GM12878 (cell line): ENCODE measurements around the gene DAPK3. TPM values are rescaled to one million over a fixed set of nuclear protein-coding genes. Genes with fewer than 3 reads are reported as not detected.
A peak's percentile ranks its signal among the peaks of the same experiment; 100 is the strongest.

Source experiments
- BRCA1 ChIP-seq: IDR thresholded peaks from 2 replicates; pipeline ENCODE4 v1.6.1; 2011; ENCODE audit warnings: low read depth, low read length, improper control_type of control experiment
- EED ChIP-seq: sonication (generic); IDR thresholded peaks from 2 replicates; pipeline ENCODE4 v1.6.1; 2016; ENCODE audit warnings: antibody characterized with exemption, low read depth
- GATAD2B ChIP-seq: fragments of 450-650 bp; conservative IDR thresholded peaks from 2 replicates; pipeline ENCODE4 v1.6.1; 2017; ENCODE audit warnings: low read depth, mild to moderate bottlenecking, moderate library complexity
- HCFC1 ChIP-seq: fragments of 150-350 bp; IDR thresholded peaks from 2 replicates; pipeline ENCODE4 v1.6.1; 2014; ENCODE audit warnings: low read length
- KLF5 ChIP-seq: fragments of 450-650 bp; IDR thresholded peaks from 2 replicates; pipeline ENCODE4 v1.6.1; 2014; ENCODE audit warnings: mild to moderate bottlenecking; ENCODE audit not compliant: partially characterized antibody
- MYB ChIP-seq: fragments of 150-350 bp; IDR thresholded peaks from 2 replicates; pipeline ENCODE4 v1.6.1; 2014; ENCODE audit warnings: mild to moderate bottlenecking, low read depth, low read length, borderline replicate concordance
- NFYB ChIP-seq: IDR thresholded peaks from 2 replicates; pipeline ENCODE4 v1.6.1; 2011; ENCODE audit warnings: low read depth, mild to moderate bottlenecking, low read length, improper control_type of control experiment, moderate library complexity; ENCODE audit not compliant: insufficient read depth
- PML ChIP-seq: IDR thresholded peaks from 2 replicates; pipeline ENCODE4 v1.6.1; 2012; ENCODE audit warnings: low read length, inconsistent platforms
- SIN3A ChIP-seq: IDR thresholded peaks from 2 replicates; pipeline ENCODE4 v1.6.1; 2012; ENCODE audit warnings: low read depth, low read length, improper control_type of control experiment
- SMARCA5 ChIP-seq: fragments of 450-650 bp; IDR thresholded peaks from 2 replicates; pipeline ENCODE4 v1.6.1; 2017; ENCODE audit warnings: mild to moderate bottlenecking
- STAT1 ChIP-seq: fragments of 450-650 bp; conservative IDR thresholded peaks from 2 replicates; pipeline ENCODE4 v1.6.1; 2014; ENCODE audit warnings: antibody characterized with exemption, mild to moderate bottlenecking
- STAT3 ChIP-seq: IDR thresholded peaks from 2 replicates; pipeline ENCODE4 v1.6.1; 2011; ENCODE audit warnings: low read depth, low read length, improper control_type of control experiment
- ZBTB40 ChIP-seq: fragments of 450-650 bp; IDR thresholded peaks from 2 replicates; pipeline ENCODE4 v1.6.1; 2016; ENCODE audit warnings: mild to moderate bottlenecking, moderate library complexity, borderline replicate concordance
- ZZZ3 ChIP-seq: IDR thresholded peaks from 2 replicates; pipeline ENCODE4 v1.6.1; 2011; ENCODE audit warnings: low read depth; ENCODE audit not compliant: control insufficient read depth, insufficient read length
- polyA plus RNA-seq, 11 experiments: library from polyadenylated mRNA; depleted of rRNA in 4 of 11; unstranded in 6 of 11; stranded (reverse) in 5 of 11; fragments of >200 nt; fragmentation: Nextera tagmentation in 4 of 11; fragmentation: Illumina TruSeq in 1 of 11; extraction: Ambion mirVana in 4 of 11; extraction: Trizol in 1 of 11; gene quantifications; 1 replicate in 1 of 11; 2 replicates in 10 of 11; pipeline versions ENCODE4 v1.2.1 to v1.2.3, GENCODE V29; 2011 to 2016; ENCODE audit warnings: inconsistent platforms in 2 of 11, missing spikeins in 2 of 11, low read depth in 1 of 11
- total RNA-seq, 4 experiments: library from RNA; depleted of rRNA in 3 of 4; stranded (reverse); fragments of >200 nt in 3 of 4; fragmentation: Illumina TruSeq in 1 of 4; extraction: Trizol in 1 of 4; gene quantifications; 2 replicates each; pipeline versions ENCODE4 v1.2.1 to v1.2.3, GENCODE V29; 2013 to 2021
- TF ChIP-seq, protein P1 (sequence below): IDR thresholded peaks from 2 replicates; pipeline ENCODE4 v1.6.1; 2012; ENCODE audit warnings: improper control_type of control experiment, low read depth, low read length; ENCODE audit not compliant: insufficient replicate concordance
- TF ChIP-seq, protein P2 (sequence below): fragments of 450-650 bp; IDR thresholded peaks from 2 replicates; pipeline ENCODE4 v1.6.1; 2017; ENCODE audit warnings: antibody characterized with exemption, mild to moderate bottlenecking, moderate library complexity

The DAPK3 gene
- total and polyA plus RNA-seq, 10 of the 15 experiments (the other 5 are each of a cell fraction or from before 2014, with no cell fraction given) = 0.13 to 46.4 (median 24.8) TPM

GRCh38 chr19:3984908-3985642 lies 14.2 kb upstream of the DAPK3 start, which contains the start of gene EEF2 (continued):
- TF ChIP-seq, protein P1, sequence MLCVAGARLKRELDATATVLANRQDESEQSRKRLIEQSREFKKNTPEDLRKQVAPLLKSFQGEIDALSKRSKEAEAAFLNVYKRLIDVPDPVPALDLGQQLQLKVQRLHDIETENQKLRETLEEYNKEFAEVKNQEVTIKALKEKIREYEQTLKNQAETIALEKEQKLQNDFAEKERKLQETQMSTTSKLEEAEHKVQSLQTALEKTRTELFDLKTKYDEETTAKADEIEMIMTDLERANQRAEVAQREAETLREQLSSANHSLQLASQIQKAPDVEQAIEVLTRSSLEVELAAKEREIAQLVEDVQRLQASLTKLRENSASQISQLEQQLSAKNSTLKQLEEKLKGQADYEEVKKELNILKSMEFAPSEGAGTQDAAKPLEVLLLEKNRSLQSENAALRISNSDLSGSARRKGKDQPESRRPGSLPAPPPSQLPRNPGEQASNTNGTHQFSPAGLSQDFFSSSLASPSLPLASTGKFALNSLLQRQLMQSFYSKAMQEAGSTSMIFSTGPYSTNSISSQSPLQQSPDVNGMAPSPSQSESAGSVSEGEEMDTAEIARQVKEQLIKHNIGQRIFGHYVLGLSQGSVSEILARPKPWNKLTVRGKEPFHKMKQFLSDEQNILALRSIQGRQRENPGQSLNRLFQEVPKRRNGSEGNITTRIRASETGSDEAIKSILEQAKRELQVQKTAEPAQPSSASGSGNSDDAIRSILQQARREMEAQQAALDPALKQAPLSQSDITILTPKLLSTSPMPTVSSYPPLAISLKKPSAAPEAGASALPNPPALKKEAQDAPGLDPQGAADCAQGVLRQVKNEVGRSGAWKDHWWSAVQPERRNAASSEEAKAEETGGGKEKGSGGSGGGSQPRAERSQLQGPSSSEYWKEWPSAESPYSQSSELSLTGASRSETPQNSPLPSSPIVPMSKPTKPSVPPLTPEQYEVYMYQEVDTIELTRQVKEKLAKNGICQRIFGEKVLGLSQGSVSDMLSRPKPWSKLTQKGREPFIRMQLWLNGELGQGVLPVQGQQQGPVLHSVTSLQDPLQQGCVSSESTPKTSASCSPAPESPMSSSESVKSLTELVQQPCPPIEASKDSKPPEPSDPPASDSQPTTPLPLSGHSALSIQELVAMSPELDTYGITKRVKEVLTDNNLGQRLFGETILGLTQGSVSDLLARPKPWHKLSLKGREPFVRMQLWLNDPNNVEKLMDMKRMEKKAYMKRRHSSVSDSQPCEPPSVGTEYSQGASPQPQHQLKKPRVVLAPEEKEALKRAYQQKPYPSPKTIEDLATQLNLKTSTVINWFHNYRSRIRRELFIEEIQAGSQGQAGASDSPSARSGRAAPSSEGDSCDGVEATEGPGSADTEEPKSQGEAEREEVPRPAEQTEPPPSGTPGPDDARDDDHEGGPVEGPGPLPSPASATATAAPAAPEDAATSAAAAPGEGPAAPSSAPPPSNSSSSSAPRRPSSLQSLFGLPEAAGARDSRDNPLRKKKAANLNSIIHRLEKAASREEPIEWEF = no peak
- TF ChIP-seq KLF5 (peak; percentile 92), ZZZ3 (no peak), BRCA1 (no peak), HCFC1 (peak; percentile 62), STAT1 (peak; percentile 94), EED (no peak; the same call in 1 of the 2 replicates), SIN3A (no peak; the same call in 1 of the 2 replicates), STAT3 (no peak), SMARCA5 (peak; percentile 91; the same call in 1 of the 2 replicates), GATAD2B (peak; percentile 62), MYB (no peak; the same call in 1 of the 2 replicates), ZBTB40 (no peak), NFYB (no peak), PML (peak; percentile 99)
- TF ChIP-seq, protein P2, sequence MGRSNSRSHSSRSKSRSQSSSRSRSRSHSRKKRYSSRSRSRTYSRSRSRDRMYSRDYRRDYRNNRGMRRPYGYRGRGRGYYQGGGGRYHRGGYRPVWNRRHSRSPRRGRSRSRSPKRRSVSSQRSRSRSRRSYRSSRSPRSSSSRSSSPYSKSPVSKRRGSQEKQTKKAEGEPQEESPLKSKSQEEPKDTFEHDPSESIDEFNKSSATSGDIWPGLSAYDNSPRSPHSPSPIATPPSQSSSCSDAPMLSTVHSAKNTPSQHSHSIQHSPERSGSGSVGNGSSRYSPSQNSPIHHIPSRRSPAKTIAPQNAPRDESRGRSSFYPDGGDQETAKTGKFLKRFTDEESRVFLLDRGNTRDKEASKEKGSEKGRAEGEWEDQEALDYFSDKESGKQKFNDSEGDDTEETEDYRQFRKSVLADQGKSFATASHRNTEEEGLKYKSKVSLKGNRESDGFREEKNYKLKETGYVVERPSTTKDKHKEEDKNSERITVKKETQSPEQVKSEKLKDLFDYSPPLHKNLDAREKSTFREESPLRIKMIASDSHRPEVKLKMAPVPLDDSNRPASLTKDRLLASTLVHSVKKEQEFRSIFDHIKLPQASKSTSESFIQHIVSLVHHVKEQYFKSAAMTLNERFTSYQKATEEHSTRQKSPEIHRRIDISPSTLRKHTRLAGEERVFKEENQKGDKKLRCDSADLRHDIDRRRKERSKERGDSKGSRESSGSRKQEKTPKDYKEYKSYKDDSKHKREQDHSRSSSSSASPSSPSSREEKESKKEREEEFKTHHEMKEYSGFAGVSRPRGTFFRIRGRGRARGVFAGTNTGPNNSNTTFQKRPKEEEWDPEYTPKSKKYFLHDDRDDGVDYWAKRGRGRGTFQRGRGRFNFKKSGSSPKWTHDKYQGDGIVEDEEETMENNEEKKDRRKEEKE = no peak
